GM12878 (cell line): ENCODE measurements around the gene RNASE7. TPM values are rescaled to one million over a fixed set of nuclear protein-coding genes. Genes with fewer than 3 reads are reported as not detected.

Source experiments
- ATAC-seq: fragments of 200-7000 bp; cut with Tn5 transposase; 3 replicates; pipeline ENCODE4 v1.9.1; 2020; ENCODE audit warnings: mild to moderate bottlenecking, moderate library complexity
- BruUV-seq: library from RNA; stranded (reverse); fragments of 400-500 nt; replicated peaks from 2 replicates; lab custom pipeline; 2021; lab: Mats Ljungman, UMichigan
- CTCF ChIA-PET: fragments of 300-600 bp; sonication (Branson Sonifier 250); formaldehyde crosslinking; extraction: SDS; loops from one replicate; lab custom pipeline; 2021; ENCODE audit warnings: inconsistent platforms; lab: Yijun Ruan, JAX
- POLR2A ChIA-PET: fragments of 350-600 bp; formaldehyde crosslinking; extraction: SDS; loops from one replicate; lab custom pipeline; 2021; ENCODE audit warnings: inconsistent platforms; lab: Charles Lee
- RAD21 ChIA-PET: fragments of 300-600 bp; sonication (Branson Sonifier 250); formaldehyde crosslinking; loops from one replicate; lab custom pipeline; 2023; ENCODE audit warnings: antibody characterized with exemption; ENCODE audit not compliant: unreplicated experiment; lab: Charles Lee
- SMC1A ChIA-PET: fragments of 300-600 bp; sonication (Branson Sonifier 250); formaldehyde crosslinking; loops from one replicate; lab custom pipeline; 2023; ENCODE audit not compliant: unreplicated experiment, uncharacterized antibody; lab: Charles Lee
- DNase-seq: peaks from one replicate; pipeline ENCODE4 v3.0.0-alpha.2; 2011; ENCODE audit warnings: low read depth, low spot score
- FAIRE-seq: peaks from 3 replicates; lab custom pipeline; 2011; peaks lifted over from hg19 to GRCh38; lab: Jason Lieb, UNC
- H2AFZ ChIP-seq: 2 replicates; pipeline ENCODE4 v1.6.0; 2011; ENCODE audit warnings: low read depth, low read length, control low read depth; ENCODE audit not compliant: control insufficient read depth
- H3K27ac ChIP-seq: 2 replicates; pipeline ENCODE4 v1.5.1; 2011; ENCODE audit warnings: control low read depth; ENCODE audit not compliant: control insufficient read depth, insufficient read depth
- H3K27me3 ChIP-seq, 2 experiments: replicated peaks in 1 of 2; 2 replicates each; pipeline versions ENCODE4 v1.6.0 to v1.6.1; 2011; ENCODE audit warnings: low read length in 1 of 2; ENCODE audit not compliant: control insufficient read depth in 2 of 2, insufficient read depth in 2 of 2
- H3K36me3 ChIP-seq, 2 experiments: 2 replicates each; pipeline ENCODE4 v1.5.1; 2011; ENCODE audit warnings: low read length in 1 of 2; ENCODE audit not compliant: control insufficient read depth in 2 of 2, insufficient read depth in 2 of 2
- H3K4me1 ChIP-seq: 2 replicates; pipeline ENCODE4 v1.6.1; 2011; ENCODE audit warnings: mild to moderate bottlenecking, low read length, moderate library complexity, mixed read lengths; ENCODE audit not compliant: control insufficient read depth, insufficient read depth
- H3K4me2 ChIP-seq: 2 replicates; pipeline ENCODE4 v1.6.0; 2011; ENCODE audit warnings: control low read depth; ENCODE audit not compliant: control insufficient read depth, insufficient read depth
- H3K4me3 ChIP-seq: fragments of 200-600 bp; sonication (generic); 2 replicates; pipeline ENCODE4 v1.5.1; 2016
- H3K79me2 ChIP-seq: 2 replicates; pipeline ENCODE4 v1.6.0; 2011; ENCODE audit warnings: low read length; ENCODE audit not compliant: control insufficient read depth, insufficient read depth
- H3K9ac ChIP-seq: 2 replicates; pipeline ENCODE4 v1.8.0; 2011; ENCODE audit warnings: low read length, control low read depth, mixed read lengths; ENCODE audit not compliant: control insufficient read depth, insufficient read depth
- H3K9me3 ChIP-seq: replicated peaks from 3 replicates; pipeline ENCODE4 v1.5.1; 2011; ENCODE audit warnings: mild to moderate bottlenecking, low read length; ENCODE audit not compliant: control insufficient read depth, insufficient read depth
- H4K20me1 ChIP-seq: 2 replicates; pipeline ENCODE4 v1.6.0; 2011; ENCODE audit not compliant: control insufficient read depth, insufficient read depth
- CBFB ChIP-seq: IDR thresholded peaks from 2 replicates; pipeline ENCODE4 v1.6.1; 2016; ENCODE audit warnings: antibody characterized with exemption, low read depth
- EP300 ChIP-seq, 2 experiments: fragments of 150-350 bp in 1 of 2; IDR thresholded peaks; 2 replicates each; pipeline ENCODE4 v1.6.1; 2011 to 2012; ENCODE audit warnings: low read depth in 2 of 2, low read length in 2 of 2, borderline replicate concordance in 1 of 2, improper control_type of control experiment in 1 of 2, inconsistent platforms in 1 of 2; ENCODE audit not compliant: control insufficient read depth in 1 of 2
- IKZF2 ChIP-seq, 2 experiments: fragments of 450-650 bp; IDR thresholded peaks; 2 replicates each; pipeline ENCODE4 v1.6.1; 2017; ENCODE audit warnings: mild to moderate bottlenecking in 2 of 2, moderate library complexity in 2 of 2
- RAD51 ChIP-seq: fragments of 450-650 bp; IDR thresholded peaks from 2 replicates; pipeline ENCODE4 v1.6.1; 2016; ENCODE audit warnings: moderate library complexity, mild to moderate bottlenecking, inconsistent platforms
- RUNX3 ChIP-seq: IDR thresholded peaks from 2 replicates; pipeline ENCODE4 v1.6.1; 2012; ENCODE audit warnings: low read length, inconsistent platforms
- SIX5 ChIP-seq: IDR thresholded peaks from 2 replicates; pipeline ENCODE4 v1.6.1; 2011; ENCODE audit warnings: mild to moderate bottlenecking, low read depth, low read length, moderate library complexity; ENCODE audit not compliant: severe bottlenecking
- SMAD5 ChIP-seq: IDR thresholded peaks from 2 replicates; pipeline ENCODE4 v1.6.1; 2016; ENCODE audit warnings: antibody characterized with exemption, low read depth
- TBL1XR1 ChIP-seq: IDR thresholded peaks from 2 replicates; pipeline ENCODE4 v1.6.1; 2012; ENCODE audit warnings: low read depth, low read length, improper control_type of control experiment
- ZNF24 ChIP-seq: fragments of 450-650 bp; IDR thresholded peaks from 2 replicates; pipeline ENCODE4 v1.6.1; 2017; ENCODE audit warnings: antibody characterized with exemption, mild to moderate bottlenecking
- ZNF622 ChIP-seq: fragments of 450-650 bp; IDR thresholded peaks from 2 replicates; pipeline ENCODE4 v1.6.1; 2017; ENCODE audit warnings: mild to moderate bottlenecking, inconsistent platforms
- WGBS: methylation state at CpG from one replicate; pipeline ENCODE4 v1.1.6; 2016; ENCODE audit warnings: low lambda C conversion rate; ENCODE audit not compliant: insufficient replicate concordance, insufficient coverage; ENCODE audit errors: missing lambda C conversion rate; 5-methylcytosine and 5-hydroxymethylcytosine counted together
- in situ Hi-C: fragments of 300-500 bp; cut with MboI; formaldehyde crosslinking; loops from 9 replicates; pipeline ENCODE4 v1.14.3; 2018; ENCODE audit warnings: mixed read lengths
- intact Hi-C: fragments of 100-400 bp; cut with micrococcal nuclease; formaldehyde crosslinking; loops from one replicate; pipeline ENCODE4 v1.14.2; 2022; ENCODE audit not compliant: unreplicated experiment
- polyA plus RNA-seq, 11 experiments: library from polyadenylated mRNA; depleted of rRNA in 4 of 11; unstranded in 6 of 11; stranded (reverse) in 5 of 11; fragments of >200 nt; fragmentation: Nextera tagmentation in 4 of 11; fragmentation: Illumina TruSeq in 1 of 11; extraction: Ambion mirVana in 4 of 11; extraction: Trizol in 1 of 11; gene quantifications; 1 replicate in 1 of 11; 2 replicates in 10 of 11; pipeline versions ENCODE4 v1.2.1 to v1.2.3, GENCODE V29; 2011 to 2016; ENCODE audit warnings: inconsistent platforms in 2 of 11, missing spikeins in 2 of 11, low read depth in 1 of 11
- total RNA-seq, 4 experiments: library from RNA; depleted of rRNA in 3 of 4; stranded (reverse); fragments of >200 nt in 3 of 4; fragmentation: Illumina TruSeq in 1 of 4; extraction: Trizol in 1 of 4; gene quantifications; 2 replicates each; pipeline versions ENCODE4 v1.2.1 to v1.2.3, GENCODE V29; 2013 to 2021
- TF ChIP-seq, protein P1 (sequence below): fragments of 450-650 bp; IDR thresholded peaks from 2 replicates; pipeline ENCODE4 v1.6.1; 2017; ENCODE audit warnings: mild to moderate bottlenecking, moderate library complexity
- TF ChIP-seq, protein P2 (sequence below): fragments of 450-650 bp; IDR thresholded peaks from 2 replicates; pipeline ENCODE4 v1.6.1; 2016; ENCODE audit warnings: mild to moderate bottlenecking, moderate library complexity, borderline replicate concordance

RNASE7 gene
- total and polyA plus RNA-seq, 10 of the 15 experiments (the other 5 are each of a cell fraction or from before 2014, with no cell fraction given): not detected

- TF ChIP-seq, protein P1, sequence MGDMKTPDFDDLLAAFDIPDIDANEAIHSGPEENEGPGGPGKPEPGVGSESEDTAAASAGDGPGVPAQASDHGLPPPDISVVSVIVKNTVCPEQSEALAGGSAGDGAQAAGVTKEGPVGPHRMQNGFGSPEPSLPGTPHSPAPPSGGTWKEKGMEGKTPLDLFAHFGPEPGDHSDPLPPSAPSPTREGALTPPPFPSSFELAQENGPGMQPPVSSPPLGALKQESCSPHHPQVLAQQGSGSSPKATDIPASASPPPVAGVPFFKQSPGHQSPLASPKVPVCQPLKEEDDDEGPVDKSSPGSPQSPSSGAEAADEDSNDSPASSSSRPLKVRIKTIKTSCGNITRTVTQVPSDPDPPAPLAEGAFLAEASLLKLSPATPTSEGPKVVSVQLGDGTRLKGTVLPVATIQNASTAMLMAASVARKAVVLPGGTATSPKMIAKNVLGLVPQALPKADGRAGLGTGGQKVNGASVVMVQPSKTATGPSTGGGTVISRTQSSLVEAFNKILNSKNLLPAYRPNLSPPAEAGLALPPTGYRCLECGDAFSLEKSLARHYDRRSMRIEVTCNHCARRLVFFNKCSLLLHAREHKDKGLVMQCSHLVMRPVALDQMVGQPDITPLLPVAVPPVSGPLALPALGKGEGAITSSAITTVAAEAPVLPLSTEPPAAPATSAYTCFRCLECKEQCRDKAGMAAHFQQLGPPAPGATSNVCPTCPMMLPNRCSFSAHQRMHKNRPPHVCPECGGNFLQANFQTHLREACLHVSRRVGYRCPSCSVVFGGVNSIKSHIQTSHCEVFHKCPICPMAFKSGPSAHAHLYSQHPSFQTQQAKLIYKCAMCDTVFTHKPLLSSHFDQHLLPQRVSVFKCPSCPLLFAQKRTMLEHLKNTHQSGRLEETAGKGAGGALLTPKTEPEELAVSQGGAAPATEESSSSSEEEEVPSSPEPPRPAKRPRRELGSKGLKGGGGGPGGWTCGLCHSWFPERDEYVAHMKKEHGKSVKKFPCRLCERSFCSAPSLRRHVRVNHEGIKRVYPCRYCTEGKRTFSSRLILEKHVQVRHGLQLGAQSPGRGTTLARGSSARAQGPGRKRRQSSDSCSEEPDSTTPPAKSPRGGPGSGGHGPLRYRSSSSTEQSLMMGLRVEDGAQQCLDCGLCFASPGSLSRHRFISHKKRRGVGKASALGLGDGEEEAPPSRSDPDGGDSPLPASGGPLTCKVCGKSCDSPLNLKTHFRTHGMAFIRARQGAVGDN: no peak
- no peak for TF ChIP-seq EP300 (IDR thresholded peaks at IDR 0.05; ENCODE audit: borderline replicate concordance in 1 of 2, control insufficient read depth in 1 of 2, low read depth in 2 of 2, low read length in 2 of 2)
- no peak for TF ChIP-seq IKZF2 (IDR thresholded peaks at IDR 0.05)
- TF ChIP-seq SIX5: no peak
These were observed 47.1 kb downstream of the RNASE7 start (continued) for GRCh38 chr14:21089271-21089670.

DNA sequence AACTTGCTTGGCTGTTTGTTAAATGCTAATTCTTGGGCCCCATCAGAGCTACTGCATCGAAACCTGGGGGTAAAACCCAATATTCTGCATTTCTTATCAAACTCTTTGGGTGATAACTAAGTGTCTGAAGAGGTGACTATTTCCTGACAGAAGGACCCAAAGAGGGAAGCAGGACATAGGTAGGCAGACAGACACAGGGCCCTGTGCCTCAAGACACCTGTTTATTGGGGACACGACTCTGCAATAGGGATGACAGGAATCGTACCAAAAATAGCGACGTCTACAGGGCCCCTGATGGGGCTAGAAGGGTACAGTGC, 47.7 kb downstream of the RNASE7 start:
- RAD21 ChIA-PET: interaction anchor here (1.1 to 2.7 kb wide), 5 partner anchors 15 to 75 kb away, joined by 3 to 12 read pairs (median 7); no protein-coding TSS in a partner anchor
- FAIRE-seq (no peak), DNase-seq (no peak), ATAC-seq (no peak)
- CTCF ChIA-PET: interaction anchor here (0.6 to 5.6 kb wide), 10 partner anchors 13 to 123 kb away, joined by 3 to 61 read pairs (median 6); partner anchors contain the start of genes ARHGEF40 and TMEM253
- Histone ChIP-seq H3K9me3 (no peaks in the 10 kb centered on the region), H3K4me3 (no peak overlapping the region), H2AFZ (no peak overlapping the region), H3K36me3 (no peaks in the 10 kb centered on the region), H3K4me1 (no peaks in the 10 kb centered on the region), H3K4me2 (no peak overlapping the region), H3K27me3 (no peaks in the 10 kb centered on the region), H4K20me1 (no peaks in the 10 kb centered on the region), H3K27ac (no peak overlapping the region), H3K79me2 (no peaks in the 10 kb centered on the region), H3K9ac (no peak overlapping the region)
- POLR2A ChIA-PET: no interaction called here
- SMC1A ChIA-PET: interaction anchor here (1.1 to 2.6 kb wide), 4 partner anchors 15 to 75 kb away, joined by 4 to 10 read pairs (median 6); no protein-coding TSS in a partner anchor
- intact Hi-C loops (no loop called here), in situ Hi-C loops (no loop called here)
- WGBS: 33% methylated on average over 5 of the region's 5 CpGs
- no TSS peak for BruUV-seq
- no peak for TF ChIP-seq CBFB
- TF ChIP-seq ZNF622: no peak
- TF ChIP-seq TBL1XR1: no peak
- no peak for TF ChIP-seq RUNX3
- TF ChIP-seq, protein P2, sequence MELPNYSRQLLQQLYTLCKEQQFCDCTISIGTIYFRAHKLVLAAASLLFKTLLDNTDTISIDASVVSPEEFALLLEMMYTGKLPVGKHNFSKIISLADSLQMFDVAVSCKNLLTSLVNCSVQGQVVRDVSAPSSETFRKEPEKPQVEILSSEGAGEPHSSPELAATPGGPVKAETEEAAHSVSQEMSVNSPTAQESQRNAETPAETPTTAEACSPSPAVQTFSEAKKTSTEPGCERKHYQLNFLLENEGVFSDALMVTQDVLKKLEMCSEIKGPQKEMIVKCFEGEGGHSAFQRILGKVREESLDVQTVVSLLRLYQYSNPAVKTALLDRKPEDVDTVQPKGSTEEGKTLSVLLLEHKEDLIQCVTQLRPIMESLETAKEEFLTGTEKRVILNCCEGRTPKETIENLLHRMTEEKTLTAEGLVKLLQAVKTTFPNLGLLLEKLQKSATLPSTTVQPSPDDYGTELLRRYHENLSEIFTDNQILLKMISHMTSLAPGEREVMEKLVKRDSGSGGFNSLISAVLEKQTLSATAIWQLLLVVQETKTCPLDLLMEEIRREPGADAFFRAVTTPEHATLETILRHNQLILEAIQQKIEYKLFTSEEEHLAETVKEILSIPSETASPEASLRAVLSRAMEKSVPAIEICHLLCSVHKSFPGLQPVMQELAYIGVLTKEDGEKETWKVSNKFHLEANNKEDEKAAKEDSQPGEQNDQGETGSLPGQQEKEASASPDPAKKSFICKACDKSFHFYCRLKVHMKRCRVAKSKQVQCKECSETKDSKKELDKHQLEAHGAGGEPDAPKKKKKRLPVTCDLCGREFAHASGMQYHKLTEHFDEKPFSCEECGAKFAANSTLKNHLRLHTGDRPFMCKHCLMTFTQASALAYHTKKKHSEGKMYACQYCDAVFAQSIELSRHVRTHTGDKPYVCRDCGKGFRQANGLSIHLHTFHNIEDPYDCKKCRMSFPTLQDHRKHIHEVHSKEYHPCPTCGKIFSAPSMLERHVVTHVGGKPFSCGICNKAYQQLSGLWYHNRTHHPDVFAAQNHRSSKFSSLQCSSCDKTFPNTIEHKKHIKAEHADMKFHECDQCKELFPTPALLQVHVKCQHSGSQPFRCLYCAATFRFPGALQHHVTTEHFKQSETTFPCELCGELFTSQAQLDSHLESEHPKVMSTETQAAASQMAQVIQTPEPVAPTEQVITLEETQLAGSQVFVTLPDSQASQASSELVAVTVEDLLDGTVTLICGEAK: no peak
- TF ChIP-seq SMAD5: no peak
- TF ChIP-seq RAD51: no peak
- TF ChIP-seq ZNF24: no peak
